ENCODE data around the gene IER5L. TPM values are rescaled to one million over a fixed set of nuclear protein-coding genes. Genes with fewer than 3 reads are reported as not detected.
A peak's percentile ranks its signal among the peaks of the same experiment; 100 is the strongest.

Gene IER5L
- polyA plus RNA-seq, 1 of the 3 experiments (the other 2 are of a cell fraction) = 16.2 TPM

DNA sequence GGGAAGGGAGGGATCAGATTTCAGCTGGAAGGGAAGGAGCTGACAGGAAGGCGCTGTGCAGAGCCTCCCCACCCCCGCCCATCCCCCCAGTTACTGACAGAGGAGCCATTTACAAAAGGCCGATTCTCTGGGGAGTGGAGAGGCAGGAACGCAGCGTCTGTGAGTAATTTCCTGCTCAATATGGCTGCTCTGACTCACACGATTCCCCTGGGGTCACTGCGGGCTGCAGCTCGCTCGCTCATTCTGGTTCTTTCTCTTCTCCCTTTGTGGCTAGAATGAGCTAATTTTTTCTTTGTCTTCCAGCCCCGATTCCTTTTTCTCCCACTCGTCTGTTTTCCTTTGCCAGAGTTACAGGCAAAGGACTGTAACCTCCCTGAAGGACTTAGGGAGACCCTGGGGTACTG lies 38.1 kb downstream of the IER5L start (continued):
- TF ChIP-seq, protein P1, sequence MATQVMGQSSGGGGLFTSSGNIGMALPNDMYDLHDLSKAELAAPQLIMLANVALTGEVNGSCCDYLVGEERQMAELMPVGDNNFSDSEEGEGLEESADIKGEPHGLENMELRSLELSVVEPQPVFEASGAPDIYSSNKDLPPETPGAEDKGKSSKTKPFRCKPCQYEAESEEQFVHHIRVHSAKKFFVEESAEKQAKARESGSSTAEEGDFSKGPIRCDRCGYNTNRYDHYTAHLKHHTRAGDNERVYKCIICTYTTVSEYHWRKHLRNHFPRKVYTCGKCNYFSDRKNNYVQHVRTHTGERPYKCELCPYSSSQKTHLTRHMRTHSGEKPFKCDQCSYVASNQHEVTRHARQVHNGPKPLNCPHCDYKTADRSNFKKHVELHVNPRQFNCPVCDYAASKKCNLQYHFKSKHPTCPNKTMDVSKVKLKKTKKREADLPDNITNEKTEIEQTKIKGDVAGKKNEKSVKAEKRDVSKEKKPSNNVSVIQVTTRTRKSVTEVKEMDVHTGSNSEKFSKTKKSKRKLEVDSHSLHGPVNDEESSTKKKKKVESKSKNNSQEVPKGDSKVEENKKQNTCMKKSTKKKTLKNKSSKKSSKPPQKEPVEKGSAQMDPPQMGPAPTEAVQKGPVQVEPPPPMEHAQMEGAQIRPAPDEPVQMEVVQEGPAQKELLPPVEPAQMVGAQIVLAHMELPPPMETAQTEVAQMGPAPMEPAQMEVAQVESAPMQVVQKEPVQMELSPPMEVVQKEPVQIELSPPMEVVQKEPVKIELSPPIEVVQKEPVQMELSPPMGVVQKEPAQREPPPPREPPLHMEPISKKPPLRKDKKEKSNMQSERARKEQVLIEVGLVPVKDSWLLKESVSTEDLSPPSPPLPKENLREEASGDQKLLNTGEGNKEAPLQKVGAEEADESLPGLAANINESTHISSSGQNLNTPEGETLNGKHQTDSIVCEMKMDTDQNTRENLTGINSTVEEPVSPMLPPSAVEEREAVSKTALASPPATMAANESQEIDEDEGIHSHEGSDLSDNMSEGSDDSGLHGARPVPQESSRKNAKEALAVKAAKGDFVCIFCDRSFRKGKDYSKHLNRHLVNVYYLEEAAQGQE (IDR thresholded peaks at IDR 0.05; ENCODE audit: low read depth, low read length) = no peak; the same call in 1 of the 2 replicates
- TF ChIP-seq TAF1 (IDR thresholded peaks at IDR 0.05; ENCODE audit: borderline replicate concordance, low read depth, low read length) = peak; percentile 92
- peak; percentile 61 to 96 for TF ChIP-seq EP300 (IDR thresholded peaks at IDR 0.05; ENCODE audit: borderline replicate concordance in 1 of 2, low read depth in 1 of 2, low read length in 1 of 2)
- no peak for TF ChIP-seq RCOR1 (IDR thresholded peaks at IDR 0.05; ENCODE audit: low read length)
- TF ChIP-seq JUND (IDR thresholded peaks at IDR 0.05) = peak; percentile 92
- TF ChIP-seq TCF12 (IDR thresholded peaks at IDR 0.05) = peak; percentile 90
- TF ChIP-seq, protein P2, sequence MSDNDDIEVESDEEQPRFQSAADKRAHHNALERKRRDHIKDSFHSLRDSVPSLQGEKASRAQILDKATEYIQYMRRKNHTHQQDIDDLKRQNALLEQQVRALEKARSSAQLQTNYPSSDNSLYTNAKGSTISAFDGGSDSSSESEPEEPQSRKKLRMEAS (IDR thresholded peaks at IDR 0.05; ENCODE audit: low read depth) = peak; percentile 86
- TF ChIP-seq SIN3A (IDR thresholded peaks at IDR 0.05; ENCODE audit: borderline replicate concordance, low read depth, low read length) = peak; percentile 95
- no peak for TF ChIP-seq NRF1 (IDR thresholded peaks at IDR 0.05; ENCODE audit: low read depth, low read length)
- TF ChIP-seq NFIC (IDR thresholded peaks at IDR 0.05; ENCODE audit: borderline replicate concordance) = peak; percentile 81
- peak; percentile 75 for TF ChIP-seq TEAD4 (IDR thresholded peaks at IDR 0.05; ENCODE audit: borderline replicate concordance, insufficient read depth)

DNA sequence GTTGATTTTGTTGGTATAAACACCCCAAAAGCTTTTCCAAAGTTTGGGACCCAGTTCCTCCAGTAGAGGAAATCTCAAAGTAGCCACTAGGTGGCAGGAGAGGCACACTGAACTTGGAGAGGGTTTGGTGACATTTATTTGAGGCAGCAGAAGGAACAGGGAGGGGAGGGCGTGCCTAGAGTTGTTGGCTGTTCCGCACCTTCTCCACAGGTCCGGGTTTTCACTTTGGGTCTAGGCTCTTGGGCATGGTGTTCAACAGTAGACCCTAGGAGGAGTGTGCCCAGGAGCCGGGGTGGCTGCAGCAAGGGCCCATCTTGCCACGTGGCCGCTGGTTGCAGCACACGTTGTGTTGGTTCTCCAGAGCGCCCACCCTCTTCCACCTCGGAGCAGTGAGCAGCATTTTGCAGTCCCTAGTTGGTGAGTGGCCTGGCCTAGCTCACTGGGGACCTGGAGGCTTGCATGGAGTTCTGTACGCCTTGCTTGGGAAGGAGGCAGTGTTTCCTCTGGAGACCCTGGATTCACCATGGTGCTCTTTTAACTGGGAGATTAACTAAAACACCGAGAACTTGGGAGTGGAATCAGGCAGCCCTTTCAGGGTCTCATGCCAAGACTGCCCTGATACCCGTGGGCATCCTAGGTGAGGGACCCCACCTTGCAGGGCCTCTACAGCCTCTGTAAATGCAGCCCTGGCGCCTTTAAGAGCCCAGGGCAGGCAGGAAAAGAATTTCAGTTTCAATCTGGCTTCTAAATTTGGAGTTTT lies 38.6 kb downstream of the IER5L start:
- Histone ChIP-seq H3K4me1 (ENCODE audit: control insufficient read depth in 1 of 2, insufficient read depth in 2 of 2, low read depth in 1 of 2, low read length in 1 of 2) (peaks cover 43 to 53% of the 10 kb centered on the region in 2 experiments; a peak in 3 of 4 replicates), H3K79me2 (ENCODE audit: insufficient read depth) (peaks cover 37% of the 10 kb centered on the region), H3K9me3 (no peaks in the 10 kb centered on the region), H3K4me2 (peak overlapping the region; percentile 78), H2AFZ (ENCODE audit: low read depth) (no peak overlapping the region), H3K9me2 (no peaks in the 10 kb centered on the region), H3K27me3 (ENCODE audit: insufficient read depth) (no peaks in the 10 kb centered on the region), H3F3A (replicated peaks; ENCODE audit: insufficient read depth) (peaks cover 34% of the 10 kb centered on the region), H4K20me1 (ENCODE audit: insufficient read depth) (no peaks in the 10 kb centered on the region), H3K4me3 (ENCODE audit: low read depth in 2 of 2, low read length in 1 of 2) (peak overlapping the region; percentile 28 to 55; a peak in 3 of 4 replicates), H3K9ac (peak overlapping the region; percentile 99), H3K36me3 (replicated peaks in 1 of 2; ENCODE audit: control insufficient read depth in 1 of 2, insufficient read depth in 2 of 2, low read length in 1 of 2) (peaks cover 30 to 36% of the 10 kb centered on the region in 2 experiments), H3K27ac (ENCODE audit: low read depth in 2 of 2, low read length in 1 of 2) (peak overlapping the region; percentile 99 to 100)
- DNase-seq = peak; percentile 85
- ChIA-PET POLR2A (interaction anchor here (0.6 to 2.0 kb wide), 6 partner anchors 21 to 486 kb away, joined by 3 to 7 read pairs (median 4); partner anchors contain the start of genes IER5L and NTMT1), CTCF (interaction anchor here (0.6 to 10.9 kb wide), 56 partner anchors 11 to 682 kb away, joined by 3 to 235 read pairs (median 4); partner anchors contain the start of genes ASB6, C9orf50, IER5L and NTMT1)
- 7% methylated on average over 7 of the region's 13 CpGs for WGBS (ENCODE audit: low lambda C conversion rate)
- peak; percentile 61; the same call in 1 of the 2 replicates for TF ChIP-seq SIN3A (IDR thresholded peaks at IDR 0.05; ENCODE audit: borderline replicate concordance, low read depth, low read length)
- no peak for TF ChIP-seq RFX5 (IDR thresholded peaks at IDR 0.05; ENCODE audit: low read length)
- no peak for TF ChIP-seq GATA2 (CRISPR knock-in tag; IDR thresholded peaks at IDR 0.05)
- TF ChIP-seq TEAD4 (IDR thresholded peaks at IDR 0.05; ENCODE audit: borderline replicate concordance, insufficient read depth) = no peak
- TF ChIP-seq, protein P3, sequence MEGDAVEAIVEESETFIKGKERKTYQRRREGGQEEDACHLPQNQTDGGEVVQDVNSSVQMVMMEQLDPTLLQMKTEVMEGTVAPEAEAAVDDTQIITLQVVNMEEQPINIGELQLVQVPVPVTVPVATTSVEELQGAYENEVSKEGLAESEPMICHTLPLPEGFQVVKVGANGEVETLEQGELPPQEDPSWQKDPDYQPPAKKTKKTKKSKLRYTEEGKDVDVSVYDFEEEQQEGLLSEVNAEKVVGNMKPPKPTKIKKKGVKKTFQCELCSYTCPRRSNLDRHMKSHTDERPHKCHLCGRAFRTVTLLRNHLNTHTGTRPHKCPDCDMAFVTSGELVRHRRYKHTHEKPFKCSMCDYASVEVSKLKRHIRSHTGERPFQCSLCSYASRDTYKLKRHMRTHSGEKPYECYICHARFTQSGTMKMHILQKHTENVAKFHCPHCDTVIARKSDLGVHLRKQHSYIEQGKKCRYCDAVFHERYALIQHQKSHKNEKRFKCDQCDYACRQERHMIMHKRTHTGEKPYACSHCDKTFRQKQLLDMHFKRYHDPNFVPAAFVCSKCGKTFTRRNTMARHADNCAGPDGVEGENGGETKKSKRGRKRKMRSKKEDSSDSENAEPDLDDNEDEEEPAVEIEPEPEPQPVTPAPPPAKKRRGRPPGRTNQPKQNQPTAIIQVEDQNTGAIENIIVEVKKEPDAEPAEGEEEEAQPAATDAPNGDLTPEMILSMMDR (IDR thresholded peaks at IDR 0.05) = peak; percentile 92
- no peak for TF ChIP-seq EP300 (IDR thresholded peaks at IDR 0.05; ENCODE audit: borderline replicate concordance in 1 of 2, low read depth in 1 of 2, low read length in 1 of 2)
- TF ChIP-seq, protein P4, sequence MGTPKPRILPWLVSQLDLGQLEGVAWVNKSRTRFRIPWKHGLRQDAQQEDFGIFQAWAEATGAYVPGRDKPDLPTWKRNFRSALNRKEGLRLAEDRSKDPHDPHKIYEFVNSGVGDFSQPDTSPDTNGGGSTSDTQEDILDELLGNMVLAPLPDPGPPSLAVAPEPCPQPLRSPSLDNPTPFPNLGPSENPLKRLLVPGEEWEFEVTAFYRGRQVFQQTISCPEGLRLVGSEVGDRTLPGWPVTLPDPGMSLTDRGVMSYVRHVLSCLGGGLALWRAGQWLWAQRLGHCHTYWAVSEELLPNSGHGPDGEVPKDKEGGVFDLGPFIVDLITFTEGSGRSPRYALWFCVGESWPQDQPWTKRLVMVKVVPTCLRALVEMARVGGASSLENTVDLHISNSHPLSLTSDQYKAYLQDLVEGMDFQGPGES (IDR thresholded peaks at IDR 0.05; ENCODE audit: low read depth, low read length) = no peak
- no peak for TF ChIP-seq YY1 (IDR thresholded peaks at IDR 0.05; ENCODE audit: low read depth)
- TF ChIP-seq, protein P1 (IDR thresholded peaks at IDR 0.05; ENCODE audit: low read depth, low read length) = no peak
- TF ChIP-seq FOXM1 (IDR thresholded peaks at IDR 0.05; ENCODE audit: low read depth) = no peak

All from SK-N-SH (cell line).